A673 (cell line): ENCODE results near the gene ZFP62. TPM values are rescaled to one million over a fixed set of nuclear protein-coding genes. Genes with fewer than 3 reads are reported as not detected.

ENCODE experiments used
- BruUV-seq: library from RNA; stranded (reverse); fragments of 400-500 nt; replicated peaks from 2 replicates; lab custom pipeline; 2021; lab: Mats Ljungman, UMichigan
- CTCF ChIA-PET: fragments of 300-600 bp; sonication (Branson Sonifier 250); formaldehyde crosslinking; loops from one replicate; lab custom pipeline; 2022; ENCODE audit warnings: antibody characterized with exemption; lab: Charles Lee
- POLR2A ChIA-PET: fragments of 300-600 bp; sonication (Branson Sonifier 250); formaldehyde crosslinking; loops from one replicate; lab custom pipeline; 2022; ENCODE audit warnings: antibody characterized with exemption; ENCODE audit not compliant: low non-redundant PET; lab: Charles Lee
- DNase-seq: peaks from one replicate; pipeline ENCODE4 v3.0.0-alpha.2; 2015; ENCODE audit warnings: low spot score
- H3K27ac ChIP-seq: fragments of 200-600 bp; sonication (generic); 2 replicates; pipeline ENCODE4 v1.5.1; 2016; ENCODE audit warnings: mixed run types, low read depth, mild to moderate bottlenecking, mixed read lengths, antibody characterized with exemption, low read length; ENCODE audit not compliant: poor library complexity, severe bottlenecking
- H3K27me3 ChIP-seq: fragments of 200-600 bp; sonication (generic); replicated peaks from 2 replicates; pipeline ENCODE4 v1.6.1; 2017; ENCODE audit warnings: mixed run types, low read depth, mild to moderate bottlenecking, mixed read lengths, antibody characterized with exemption, low read length; ENCODE audit not compliant: insufficient read depth, poor library complexity
- H3K36me3 ChIP-seq: fragments of 200-600 bp; sonication (generic); 2 replicates; pipeline ENCODE4 v1.6.1; 2016; ENCODE audit warnings: mixed run types, mild to moderate bottlenecking, mixed read lengths, antibody characterized with exemption, low read length; ENCODE audit not compliant: insufficient read depth, poor library complexity, severe bottlenecking
- H3K4me1 ChIP-seq: fragments of 200-600 bp; sonication (generic); 2 replicates; pipeline ENCODE4 v1.6.1; 2017; ENCODE audit warnings: mixed run types, mild to moderate bottlenecking, mixed read lengths, antibody characterized with exemption, low read length; ENCODE audit not compliant: insufficient read depth, poor library complexity, severe bottlenecking
- H3K4me3 ChIP-seq: fragments of 200-600 bp; sonication (generic); 2 replicates; pipeline ENCODE4 v1.5.1; 2016; ENCODE audit warnings: low read depth, mixed run types, mild to moderate bottlenecking, mixed read lengths, low read length; ENCODE audit not compliant: poor library complexity, severe bottlenecking
- H3K9me3 ChIP-seq: fragments of 200-600 bp; sonication (generic); 2 replicates; pipeline ENCODE4 v1.6.1; 2016; ENCODE audit warnings: mixed run types, low read depth, mild to moderate bottlenecking, mixed read lengths, antibody characterized with exemption, low read length; ENCODE audit not compliant: poor library complexity, severe bottlenecking
- CTCF ChIP-seq: fragments of 300-800, 200-600 bp; sonication (generic); conservative IDR thresholded peaks from 2 replicates; pipeline ENCODE4 v1.5.1; 2017; ENCODE audit warnings: low read depth, mild to moderate bottlenecking, antibody characterized with exemption, low read length, moderate library complexity, mixed read lengths
- EZH2 ChIP-seq: fragments of 200-600 bp; sonication (generic); IDR thresholded peaks from 2 replicates; pipeline ENCODE4 v1.6.1; 2017; ENCODE audit warnings: borderline replicate concordance, low read depth, mild to moderate bottlenecking, mixed read lengths, antibody characterized with exemption, low read length; ENCODE audit not compliant: poor library complexity, severe bottlenecking
- intact Hi-C: fragments of 100-400 bp; cut with micrococcal nuclease; formaldehyde crosslinking; loops from one replicate; pipeline ENCODE4 v1.10.0; 2022; ENCODE audit not compliant: unreplicated experiment
- total RNA-seq: library from RNA; stranded (reverse); gene quantifications from 2 replicates; pipeline ENCODE4 v1.2.3, GENCODE V29; 2021

The ZFP62 gene
- total RNA-seq, 1 experiment from 2014 or later = 28.7 TPM

DNA sequence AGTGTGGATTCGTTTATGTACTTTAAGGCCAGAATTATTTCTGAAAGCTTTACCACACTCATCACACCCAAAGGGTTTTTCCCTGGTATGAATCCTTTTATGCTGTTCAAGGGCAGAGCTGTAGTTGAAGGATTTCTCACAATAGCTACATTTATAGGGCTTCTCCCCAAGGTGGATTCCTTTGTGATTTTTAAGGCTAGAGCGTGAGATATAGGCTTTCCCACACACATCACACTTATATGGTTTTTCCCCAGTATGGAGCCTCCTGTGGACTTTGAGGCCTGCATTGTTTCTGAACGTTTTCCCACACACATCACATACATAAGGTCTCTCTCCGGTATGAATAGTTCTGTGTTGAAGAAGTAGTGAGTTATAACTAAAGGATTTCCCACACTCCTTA lies 11.2 kb downstream of the ZFP62 start:
- TF ChIP-seq CTCF = no peak
- no peak for TF ChIP-seq EZH2
- intact Hi-C loops = no loop called here
- H3K36me3 ChIP-seq = peaks cover 65% of the 10 kb centered on the region
- no peak overlapping the region for H3K4me3 ChIP-seq
- H3K4me1 ChIP-seq = no peaks in the 10 kb centered on the region
- peaks cover 81% of the 10 kb centered on the region for H3K9me3 ChIP-seq
- no peak overlapping the region for H3K27ac ChIP-seq
- no peaks in the 10 kb centered on the region for H3K27me3 ChIP-seq
- ChIA-PET CTCF (no interaction called here), POLR2A (no interaction called here)
- DNase-seq = no peak
- BruUV-seq = no TSS peak

DNA sequence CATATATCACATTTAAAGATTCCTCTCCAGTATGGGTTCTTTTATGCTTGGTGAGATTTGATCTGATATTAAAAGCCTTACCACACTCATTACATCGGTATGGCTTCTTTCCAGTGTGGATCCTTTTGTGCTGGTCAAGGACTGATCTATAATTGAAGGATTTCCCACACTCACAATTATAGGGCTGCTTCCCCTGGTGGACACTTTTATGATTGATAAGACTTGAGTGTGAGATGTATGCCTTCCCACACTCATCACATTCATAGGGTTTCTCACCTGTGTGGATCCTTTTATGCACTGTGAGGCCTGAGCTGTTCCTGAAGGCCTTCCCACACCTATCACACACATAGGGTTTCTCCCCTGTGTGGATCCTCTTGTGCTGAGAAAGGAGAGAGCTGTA lies 12.2 kb downstream of the ZFP62 start:
- Histone ChIP-seq H3K4me3 (no peak overlapping the region), H3K36me3 (peaks cover 58% of the 10 kb centered on the region), H3K27me3 (no peaks in the 10 kb centered on the region), H3K27ac (no peak overlapping the region), H3K4me1 (no peaks in the 10 kb centered on the region), H3K9me3 (peaks cover 90% of the 10 kb centered on the region)
- POLR2A ChIA-PET = no interaction called here
- no TSS peak for BruUV-seq
- CTCF ChIA-PET = no interaction called here
- intact Hi-C loops = no loop called here
- no peak for DNase-seq
- TF ChIP-seq EZH2 = no peak
- no peak for TF ChIP-seq CTCF

- peaks cover 58% of the 10 kb centered on the region for H3K36me3 ChIP-seq
Measured at GRCh38 chr5:180848265-180848664, 12.8 kb downstream of the ZFP62 start.

More at GRCh38 chr5:180848265-180848664, 12.8 kb downstream of the ZFP62 start:
- no peak for DNase-seq
- Histone ChIP-seq H3K27me3 (no peaks in the 10 kb centered on the region), H3K9me3 (peaks cover 94% of the 10 kb centered on the region), H3K4me1 (no peaks in the 10 kb centered on the region), H3K27ac (no peak overlapping the region), H3K4me3 (no peak overlapping the region)
- intact Hi-C loops = no loop called here
- no peak for TF ChIP-seq CTCF
- TF ChIP-seq EZH2 = no peak
- ChIA-PET CTCF (no interaction called here), POLR2A (no interaction called here)
- BruUV-seq = no TSS peak
